Effector CD4-positive, alpha-beta T cell (primary cell): ENCODE results near the gene PLGRKT.
"Not testable (repeated sequence)": the region's sequence is repeated elsewhere in the genome, so short reads cannot be mapped to it uniquely, and the experiment has no call there.

ENCODE experiments used
- DNase-seq: peaks from one replicate; pipeline ENCODE4 v3.0.0-alpha.2; 2020

The PLGRKT gene

DNA sequence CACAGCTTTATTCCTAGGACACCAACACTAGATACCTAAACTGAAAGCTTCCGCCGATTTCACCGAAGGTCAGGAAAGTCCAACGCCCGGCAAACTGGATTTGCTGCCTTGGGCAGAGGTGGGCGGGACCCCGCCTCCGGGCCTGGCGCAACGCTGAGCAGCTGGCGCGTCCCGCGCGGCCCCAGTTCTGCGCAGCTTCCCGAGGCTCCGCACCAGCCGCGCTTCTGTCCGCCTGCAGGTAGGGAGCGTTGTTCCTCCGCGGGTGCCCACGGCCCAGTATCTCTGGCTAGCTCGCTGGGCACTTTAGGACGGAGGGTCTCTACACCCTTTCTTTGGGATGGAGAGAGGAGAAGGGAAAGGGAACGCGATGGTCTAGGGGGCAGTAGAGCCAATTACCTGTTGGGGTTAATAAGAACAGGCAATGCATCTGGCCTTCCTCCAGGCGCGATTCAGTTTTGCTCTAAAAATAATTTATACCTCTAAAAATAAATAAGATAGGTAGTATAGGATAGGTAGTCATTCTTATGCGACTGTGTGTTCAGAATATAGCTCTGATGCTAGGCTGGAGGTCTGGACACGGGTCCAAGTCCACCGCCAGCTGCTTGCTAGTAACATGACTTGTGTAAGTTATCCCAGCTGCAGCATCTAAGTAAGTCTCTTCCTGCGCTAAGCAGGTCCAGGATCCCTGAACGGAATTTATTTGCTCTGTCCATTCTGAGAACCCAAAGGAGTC, 12.8 kb upstream of the PLGRKT start, which contains the start of gene CD274:
CD274 (plus strand) TSS at position 184 of the 733 bp plus-strand sequence. CDS start 5,572 bp downstream, outside the sequence.
- peak; percentile 61 for DNase-seq

DNA sequence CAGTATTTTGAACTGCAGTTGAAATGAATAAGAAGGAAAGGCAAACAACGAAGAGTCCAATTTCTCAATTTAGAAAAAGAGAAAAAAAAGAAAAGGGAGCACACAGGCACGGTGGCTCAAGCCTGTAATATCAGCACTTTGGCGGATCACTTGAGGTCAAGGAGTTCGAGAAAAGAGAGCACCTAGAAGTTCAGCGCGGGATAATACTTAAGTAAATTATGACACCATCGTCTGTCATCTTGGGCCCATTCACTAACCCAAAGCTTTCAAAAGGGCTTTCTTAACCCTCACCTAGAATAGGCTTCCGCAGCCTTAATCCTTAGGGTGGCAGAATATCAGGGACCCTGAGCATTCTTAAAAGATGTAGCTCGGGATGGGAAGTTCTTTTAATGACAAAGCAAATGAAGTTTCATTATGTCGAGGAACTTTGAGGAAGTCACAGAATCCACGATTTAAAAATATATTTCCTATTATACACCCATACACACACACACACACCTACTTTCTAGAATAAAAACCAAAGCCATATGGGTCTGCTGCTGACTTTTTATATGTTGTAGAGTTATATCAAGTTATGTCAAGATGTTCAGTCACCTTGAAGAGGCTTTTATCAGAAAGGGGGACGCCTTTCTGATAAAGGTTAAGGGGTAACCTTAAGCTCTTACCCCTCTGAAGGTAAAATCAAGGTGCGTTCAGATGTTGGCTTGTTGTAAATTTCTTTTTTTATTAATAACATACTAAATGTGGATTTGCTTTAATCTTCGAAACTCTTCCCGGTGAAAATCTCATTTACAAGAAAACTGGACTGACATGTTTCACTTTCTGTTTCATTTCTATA, 12.0 kb upstream of the PLGRKT start:
- no peak for DNase-seq

DNA sequence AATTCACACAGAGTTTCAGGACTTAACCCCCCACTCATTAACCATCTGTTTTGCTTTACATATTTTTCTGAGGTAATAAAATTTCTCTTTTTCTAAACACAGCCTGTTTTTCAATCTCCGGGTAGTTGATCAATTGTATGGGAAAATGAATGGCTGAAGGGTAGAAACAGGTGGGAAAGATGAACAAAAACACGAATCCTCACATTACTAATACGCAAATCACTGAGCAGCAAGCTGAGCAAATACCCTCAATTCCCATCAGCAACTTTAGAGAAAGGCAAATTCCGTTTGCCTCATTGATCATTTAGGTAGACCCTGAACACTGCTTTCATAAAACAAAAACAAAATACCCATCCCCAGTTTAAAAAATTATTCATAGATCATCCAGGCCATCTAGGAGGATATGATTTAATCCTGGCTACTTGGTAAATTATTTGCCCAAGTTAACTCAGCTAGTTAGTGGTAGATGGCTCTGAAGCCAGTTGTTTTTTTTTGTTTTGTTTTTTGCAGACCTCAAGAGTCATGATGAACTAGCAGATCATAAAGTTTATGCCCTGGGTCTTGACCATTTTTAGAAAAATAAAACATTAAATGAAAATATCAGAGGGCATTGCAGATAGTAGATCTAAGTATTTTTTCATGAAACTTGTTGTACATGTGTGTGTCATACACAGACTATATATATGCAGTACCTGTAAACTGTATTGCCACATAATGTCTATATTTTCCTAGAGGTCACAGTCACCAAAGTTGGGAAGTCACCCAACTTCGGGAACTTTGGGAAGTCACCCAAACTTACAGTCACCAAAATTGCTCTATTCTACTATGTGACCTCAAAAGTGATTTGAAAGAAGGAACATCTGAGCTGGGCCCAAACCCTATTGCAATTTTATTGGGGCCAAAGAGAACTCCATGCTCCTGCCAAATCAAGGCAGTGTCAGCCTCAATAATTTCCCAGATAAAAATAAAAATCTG, 11.0 kb upstream of the PLGRKT start:
- no peak for DNase-seq

DNA sequence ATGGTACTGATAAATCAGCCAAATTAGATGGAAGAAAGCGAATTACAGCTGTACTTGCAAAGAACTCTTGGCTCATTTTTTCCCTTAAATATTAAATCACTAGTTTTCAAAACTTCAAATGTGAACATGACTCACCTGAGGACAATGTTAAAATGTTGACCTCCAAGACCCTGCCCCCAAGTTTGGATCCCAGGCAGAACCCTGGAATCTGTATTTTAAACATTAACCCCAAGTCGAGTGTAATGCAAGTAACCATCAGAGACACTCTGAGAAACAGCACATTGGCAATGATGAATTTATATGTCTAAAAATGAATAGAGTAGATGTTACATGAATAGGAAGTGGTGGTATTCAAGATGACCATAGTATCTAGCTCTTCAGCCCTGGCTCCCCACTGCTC, 10.3 kb upstream of the PLGRKT start:
- DNase-seq, result no peak

GRCh38 chr9:5447337-5447736, 9.6 kb upstream of the PLGRKT start:
- no peak for DNase-seq

- no peak for DNase-seq
Measured at GRCh38 chr9:5446451-5447236, 8.9 kb upstream of the PLGRKT start.

- DNase-seq, result no peak
Measured at GRCh38 chr9:5445886-5446285, 8.2 kb upstream of the PLGRKT start.

DNA sequence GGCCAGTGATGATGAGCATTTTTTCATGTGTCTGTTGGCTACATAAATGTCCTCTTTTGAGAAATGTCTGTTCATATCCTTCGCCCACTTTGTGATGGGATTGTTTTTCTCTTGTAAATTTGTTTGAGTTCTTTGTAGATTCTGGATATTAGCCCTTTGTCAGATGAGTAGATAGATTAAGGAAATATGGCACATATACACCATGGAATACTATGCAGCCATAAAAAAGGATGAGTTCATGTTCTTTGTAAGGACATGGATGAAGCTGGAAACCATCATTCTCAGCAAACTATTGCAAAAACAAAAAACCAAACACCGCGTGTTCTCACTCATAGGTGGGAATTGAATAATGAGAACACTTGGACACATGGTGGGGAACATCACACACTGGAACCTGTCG, 7.4 kb upstream of the PLGRKT start:
- not testable (repeated sequence) for DNase-seq

DNA sequence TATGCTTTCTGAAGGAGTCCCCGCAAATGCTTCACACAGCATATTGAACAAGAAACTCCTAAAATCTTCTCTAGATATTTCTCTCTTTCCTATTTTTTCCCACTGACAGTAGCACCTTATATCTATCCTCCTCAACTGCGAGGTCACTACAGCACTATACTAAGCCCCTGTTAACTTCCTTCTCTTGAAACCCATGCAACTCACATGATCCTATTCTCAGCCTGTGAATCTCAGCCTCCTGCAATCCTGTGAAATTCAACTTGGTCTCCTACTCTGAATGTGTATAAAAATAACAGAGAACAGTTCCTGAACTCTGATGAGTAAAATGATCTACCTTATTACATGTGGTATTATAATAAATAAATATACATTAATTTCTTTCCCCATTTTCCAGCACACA, 6.1 kb upstream of the PLGRKT start:
- no peak for DNase-seq

GRCh38 chr9:5442400-5443011, 4.8 kb upstream of the PLGRKT start:
- no peak for DNase-seq

GRCh38 chr9:5441043-5441442, 3.3 kb upstream of the PLGRKT start:
- no peak for DNase-seq

DNA sequence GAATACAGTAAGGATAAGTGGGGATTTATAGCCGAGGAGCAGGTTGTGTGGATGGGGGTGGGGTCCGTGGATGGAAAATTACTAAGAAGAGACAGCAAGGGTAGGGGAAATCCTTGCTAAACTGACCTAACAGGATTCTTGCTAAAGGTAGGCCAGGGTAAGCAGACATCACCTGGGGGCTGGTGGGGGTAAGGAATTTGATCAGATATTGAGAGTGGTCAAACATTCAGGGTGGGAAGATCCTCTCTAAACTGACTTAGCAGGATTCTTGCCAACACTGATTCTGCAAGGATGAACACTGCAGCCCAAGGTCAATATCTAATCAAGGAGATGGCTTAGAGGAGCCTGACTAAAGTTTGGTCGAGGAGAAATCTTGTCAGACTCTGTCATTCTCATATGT, 2.7 kb upstream of the PLGRKT start:
- DNase-seq, result no peak

GRCh38 chr9:5438301-5439162, 807 bp upstream of the PLGRKT start:
- peak; percentile 43 for DNase-seq

- no peak for DNase-seq
Measured at GRCh38 chr9:5436441-5436840, 1.3 kb downstream of the PLGRKT start.

DNA sequence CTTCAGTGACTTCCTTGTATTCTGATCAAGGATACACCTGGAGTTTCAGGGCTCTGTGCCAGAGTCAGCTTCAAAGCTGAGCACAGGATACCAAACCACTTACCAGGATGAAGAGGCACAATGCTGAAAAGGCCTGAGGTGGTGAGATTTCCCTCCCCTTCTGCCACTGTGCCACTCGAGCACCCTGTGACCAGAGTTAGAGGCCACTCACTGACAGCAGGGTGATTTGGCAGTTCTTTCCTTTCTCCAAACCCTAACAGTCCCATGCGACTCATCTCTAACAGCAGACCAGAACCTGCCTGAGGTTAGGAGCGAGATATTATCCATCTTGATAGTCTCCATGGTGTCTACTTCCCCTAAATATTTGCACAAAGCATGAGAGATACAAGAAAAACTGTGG, 1.8 kb downstream of the PLGRKT start:
- no peak for DNase-seq

DNA sequence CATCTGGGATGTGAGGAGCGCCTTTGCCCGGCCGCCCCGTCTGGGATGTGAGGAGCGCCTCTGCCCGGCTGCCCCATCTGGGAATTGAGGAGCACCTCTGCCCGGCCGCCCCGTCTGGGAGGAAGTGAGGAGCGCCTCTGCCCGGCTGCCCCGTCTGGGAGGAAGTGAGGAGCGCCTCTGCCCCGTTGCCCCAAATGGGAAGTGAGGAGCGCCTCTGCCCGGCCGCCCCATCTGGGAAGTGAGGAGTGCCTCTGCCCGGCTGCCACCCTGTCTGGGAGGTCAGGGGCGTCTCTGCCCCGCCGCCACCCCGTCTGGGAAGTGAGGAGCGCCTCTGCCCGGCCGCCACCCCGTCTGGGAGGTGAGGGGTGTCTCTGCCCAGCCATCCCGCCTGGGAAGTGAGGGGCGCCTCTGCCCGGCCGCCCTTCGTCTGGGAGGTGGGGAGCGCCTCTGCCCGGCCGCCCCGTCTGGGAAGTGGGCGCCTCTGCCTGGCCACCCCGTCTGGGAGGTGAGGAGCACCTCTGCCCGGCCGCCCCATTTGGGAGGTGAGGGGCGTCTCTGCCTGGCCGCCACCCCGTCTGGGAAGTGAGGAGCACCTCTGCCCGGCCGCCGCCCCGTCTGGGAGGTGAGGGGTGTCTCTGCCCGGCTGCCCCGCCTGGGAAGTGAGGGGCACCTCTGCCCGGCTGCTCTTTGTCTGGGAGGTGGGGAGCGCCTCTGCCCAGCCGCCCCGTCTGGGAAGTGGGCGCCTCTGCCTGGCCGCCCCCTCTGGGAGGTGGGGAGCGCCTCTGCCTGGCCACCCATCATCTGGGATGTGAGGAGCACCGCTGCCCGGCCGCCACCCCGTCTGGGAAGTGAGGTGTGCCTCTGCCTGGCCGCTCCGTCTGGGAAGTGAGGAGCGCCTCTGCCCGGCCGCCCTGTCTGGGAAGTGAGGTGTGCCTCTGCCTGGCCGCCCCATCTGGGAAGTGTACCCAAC, 3.6 kb downstream of the PLGRKT start:
- DNase-seq, result not testable (repeated sequence)

DNA sequence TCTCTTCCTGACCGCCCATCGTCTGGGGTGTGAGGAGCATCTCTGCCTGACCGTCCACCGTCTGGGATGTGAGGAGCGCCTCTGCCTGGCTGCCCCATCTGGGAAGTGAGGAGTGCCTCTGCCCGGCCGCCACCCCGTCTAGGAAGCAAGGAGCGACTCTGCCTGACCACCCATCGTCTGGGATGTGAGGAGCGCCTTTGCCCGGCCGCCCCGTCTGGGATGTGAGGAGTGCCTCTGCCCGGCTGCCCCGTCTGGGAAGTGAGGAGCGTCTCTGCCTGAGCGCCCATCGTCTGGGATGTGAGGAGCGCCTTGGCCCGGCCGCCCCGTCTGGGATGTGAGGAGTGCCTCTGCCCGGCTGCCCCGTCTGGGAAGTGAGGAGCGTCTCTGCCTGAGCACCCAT, 4.4 kb downstream of the PLGRKT start:
- DNase-seq, result not testable (repeated sequence)

DNA sequence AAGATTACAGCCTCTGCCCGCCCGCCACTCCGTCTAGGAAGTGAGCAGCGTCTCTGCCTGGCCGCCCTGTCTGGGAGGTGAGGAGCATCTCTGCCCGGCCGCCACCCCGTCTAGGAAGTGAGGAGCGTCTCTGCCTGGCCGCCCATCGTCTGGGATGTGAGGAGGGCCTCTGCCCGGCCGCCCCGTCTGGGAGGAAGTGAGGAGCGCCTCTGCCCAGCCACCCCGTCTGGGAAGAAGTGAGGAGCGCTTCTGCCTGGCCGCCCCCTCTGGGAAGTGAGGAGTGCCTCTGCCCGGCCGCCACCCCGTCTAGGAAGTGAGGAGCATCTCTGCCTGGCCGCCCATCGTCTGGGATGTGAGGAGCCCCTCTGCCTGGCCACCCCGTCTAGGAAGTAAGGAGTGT, 4.8 kb downstream of the PLGRKT start:
- not testable (repeated sequence) for DNase-seq

DNA sequence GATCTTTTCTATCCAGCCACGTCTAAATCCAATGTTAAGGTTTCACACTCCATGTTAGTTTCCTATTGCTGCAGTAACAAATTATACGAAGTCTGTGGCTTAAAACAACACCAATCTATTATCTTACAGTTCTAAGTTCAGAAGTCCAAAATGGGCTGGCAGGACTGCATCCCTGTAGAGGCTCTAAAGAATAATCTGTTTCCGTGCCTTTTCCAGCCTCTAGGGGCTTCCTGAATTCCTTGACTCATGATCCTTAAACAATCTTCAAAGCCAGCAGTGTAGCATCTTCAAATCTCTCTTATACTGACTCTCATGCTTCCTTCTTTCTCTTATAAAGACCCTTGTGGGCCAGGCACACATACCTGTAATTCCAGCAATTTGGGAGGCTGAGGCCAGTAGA, 6.8 kb downstream of the PLGRKT start:
- no peak for DNase-seq
